Small intestine (tissue), 7 donors: Measurements from ENCODE around the gene SHC4. TPM values are rescaled to one million over a fixed set of nuclear protein-coding genes. Genes with fewer than 3 reads are reported as not detected.
"Not testable (repeated sequence)": the region's sequence is repeated elsewhere in the genome, so short reads cannot be mapped to it uniquely, and the experiment has no call there.

Experiments
- DNase-seq, 2 donors: peaks; one replicate each; pipeline versions ENCODE4 v3.0.0 to v3.0.0-alpha.2; 2013
- FAIRE-seq: peaks from 2 replicates; lab custom pipeline; 2012; peaks lifted over from hg19 to GRCh38; lab: Jason Lieb, UNC
- H3K27ac ChIP-seq, 3 donors: one replicate each; pipeline ENCODE4 v1.5.1; 2013; ENCODE audit warnings: low read length in 2 of 3, mild to moderate bottlenecking in 2 of 3, control low read depth in 1 of 3, inconsistent platforms in 1 of 3, low read depth in 1 of 3, moderate library complexity in 1 of 3
- H3K27me3 ChIP-seq, 3 donors: one replicate each; pipeline ENCODE4 v1.6.1; 2013; ENCODE audit warnings: low read length in 3 of 3, inconsistent platforms in 1 of 3; ENCODE audit not compliant: control insufficient read depth in 3 of 3, insufficient read depth in 3 of 3
- H3K36me3 ChIP-seq, 3 donors: one replicate each; pipeline ENCODE4 v1.6.1; 2013; ENCODE audit warnings: low read length in 3 of 3, inconsistent platforms in 1 of 3, low read depth in 1 of 3, mild to moderate bottlenecking in 1 of 3, moderate library complexity in 1 of 3; ENCODE audit not compliant: control insufficient read depth in 3 of 3, insufficient read depth in 2 of 3
- H3K4me1 ChIP-seq, 3 donors: one replicate each; pipeline ENCODE4 v1.6.1; 2013; ENCODE audit warnings: low read length in 2 of 3, inconsistent platforms in 1 of 3, low read depth in 1 of 3, mild to moderate bottlenecking in 1 of 3, moderate library complexity in 1 of 3; ENCODE audit not compliant: control insufficient read depth in 3 of 3, insufficient read depth in 2 of 3
- H3K4me3 ChIP-seq, 3 donors: one replicate each; pipeline ENCODE4 v1.5.1; 2013; ENCODE audit warnings: low read length in 3 of 3, control low read depth in 1 of 3, inconsistent platforms in 1 of 3, low read depth in 1 of 3, mild to moderate bottlenecking in 1 of 3, moderate library complexity in 1 of 3
- H3K9me3 ChIP-seq, 2 donors: one replicate each; pipeline ENCODE4 v1.6.1; 2013; ENCODE audit warnings: low read depth in 1 of 2, low read length in 1 of 2; ENCODE audit not compliant: control insufficient read depth in 2 of 2, insufficient read depth in 1 of 2
- WGBS, 3 donors: extraction: QIAGEN DNeasy Blood & Tissue Kit; methylation state at CpG; one replicate each; pipeline ENCODE4 v1.1.7; 2013; 5-methylcytosine and 5-hydroxymethylcytosine counted together
- polyA plus RNA-seq, 4 donors: library from polyadenylated mRNA; stranded (reverse) in 3 of 4; unstranded in 1 of 4; fragments of 200-250 nt in 3 of 4; fragments of 120-200 nt in 1 of 4; gene quantifications; one replicate each; pipeline versions ENCODE4 v1.2.1 to v1.2.3, GENCODE V29; 2013
- donor health status: healthy with polysubstance abuse.
- donor health status: control.
- donor health status: control.
- donor health status: Bipolar disorder and iron deficiency.
- donor health status: healthy.

The SHC4 gene
- polyA plus RNA-seq, 4 donors: 0.49 to 0.52 TPM; not detected in 2

- Histone ChIP-seq H3K27ac (no peak overlapping the region), H3K36me3 (no peaks in the 10 kb centered on the region), H3K4me1 (peaks cover 0 to 6% (median 1%) of the 10 kb centered on the region in 3 donors), H3K9me3 (no peaks in the 10 kb centered on the region), H3K27me3 (no peaks in the 10 kb centered on the region), H3K4me3 (no peak overlapping the region)
- DNase-seq (no peak), FAIRE-seq (no peak)
- 19 to 55% (median 52%) methylated on average over 1 of the region's 1 CpG for WGBS, 3 donors
Measured at GRCh38 chr15:48798319-48798718, 165.4 kb downstream of the SHC4 start.

DNA sequence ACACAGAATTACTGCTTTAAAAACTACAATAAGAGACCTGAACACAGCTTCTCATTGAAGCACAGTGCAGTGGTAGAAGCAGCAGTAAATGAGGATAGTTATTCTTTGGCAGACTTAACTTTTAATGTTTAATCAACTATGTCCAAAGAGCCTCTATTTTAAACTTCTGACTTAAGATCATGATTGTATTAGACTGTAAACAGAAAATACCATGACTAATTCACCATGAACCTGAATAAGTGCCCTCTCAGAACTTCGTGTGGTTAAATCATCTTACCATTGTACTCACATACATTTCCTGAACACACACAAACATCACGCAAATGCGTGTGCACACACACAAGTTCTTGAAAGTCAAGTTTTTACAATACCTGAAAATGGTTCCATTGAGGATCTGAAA is 166.8 kb downstream of the SHC4 start:
- Histone ChIP-seq H3K4me1 (peaks cover 0 to 6% (median 1%) of the 10 kb centered on the region in 3 donors), H3K27ac (no peak overlapping the region), H3K4me3 (no peak overlapping the region), H3K27me3 (no peaks in the 10 kb centered on the region), H3K9me3 (no peaks in the 10 kb centered on the region), H3K36me3 (peaks cover 0 to 2% (median 2%) of the 10 kb centered on the region in 3 donors)
- 70 to 83% (median 76%) methylated on average over 3 of the region's 3 CpGs for WGBS, 3 donors
- FAIRE-seq (no peak), DNase-seq (peak in 1 of 2 donors; percentile 21)

GRCh38 chr15:48796521-48796920 is 167.2 kb downstream of the SHC4 start:
- Histone ChIP-seq H3K36me3 (peaks cover 0 to 4% (median 2%) of the 10 kb centered on the region in 3 donors), H3K4me1 (peaks cover 0 to 6% (median 1%) of the 10 kb centered on the region in 3 donors), H3K4me3 (no peak overlapping the region), H3K27me3 (no peaks in the 10 kb centered on the region), H3K27ac (no peak overlapping the region), H3K9me3 (no peaks in the 10 kb centered on the region)
- WGBS, 3 donors: 85 to 96% (median 93%) methylated on average over 3 of the region's 3 CpGs
- FAIRE-seq (no peak), DNase-seq (no peak)

DNA sequence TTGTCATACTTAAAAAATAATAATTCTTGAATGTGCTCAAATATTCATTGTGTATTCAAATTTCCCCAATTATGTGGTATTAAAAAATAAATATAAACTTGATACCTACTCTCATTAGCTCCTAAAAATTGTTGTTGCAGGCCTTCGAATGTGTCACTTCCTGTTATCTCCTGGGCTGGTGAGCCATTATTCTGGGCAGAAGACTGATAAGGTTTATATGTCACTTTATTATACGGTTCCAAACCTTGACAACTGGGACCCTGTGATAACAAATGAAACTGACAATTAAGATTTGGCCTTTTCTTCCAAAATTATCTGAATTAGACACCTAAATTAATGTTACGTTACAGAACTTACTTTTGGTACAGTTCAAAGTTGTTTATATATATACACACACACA is 167.8 kb downstream of the SHC4 start:
- peaks cover 0 to 6% (median 1%) of the 10 kb centered on the region in 3 donors for H3K4me1 ChIP-seq
- peaks cover 0 to 4% (median 3%) of the 10 kb centered on the region in 3 donors for H3K36me3 ChIP-seq
- DNase-seq: no peak
- H3K27ac ChIP-seq: no peak overlapping the region
- H3K27me3 ChIP-seq: no peaks in the 10 kb centered on the region
- WGBS, 3 donors: 69 to 79% (median 72%) methylated on average over 3 of the region's 3 CpGs
- H3K4me3 ChIP-seq: no peak overlapping the region
- no peak for FAIRE-seq
- no peaks in the 10 kb centered on the region for H3K9me3 ChIP-seq

- Histone ChIP-seq H3K4me3 (no peak overlapping the region), H3K4me1 (peaks cover 0 to 3% (median 1%) of the 10 kb centered on the region in 3 donors), H3K9me3 (no peaks in the 10 kb centered on the region), H3K27me3 (no peaks in the 10 kb centered on the region), H3K36me3 (peaks cover 0 to 4% (median 3%) of the 10 kb centered on the region in 3 donors), H3K27ac (peak overlapping the region in 2 of 3 donors; percentile 62 to 64)
- FAIRE-seq (no peak), DNase-seq (peak; percentile 44 to 65)
- 25 to 58% (median 31%) methylated on average over 2 of the region's 2 CpGs for WGBS, 3 donors
Measured at GRCh38 chr15:48794697-48795134, 169.0 kb downstream of the SHC4 start.

DNA sequence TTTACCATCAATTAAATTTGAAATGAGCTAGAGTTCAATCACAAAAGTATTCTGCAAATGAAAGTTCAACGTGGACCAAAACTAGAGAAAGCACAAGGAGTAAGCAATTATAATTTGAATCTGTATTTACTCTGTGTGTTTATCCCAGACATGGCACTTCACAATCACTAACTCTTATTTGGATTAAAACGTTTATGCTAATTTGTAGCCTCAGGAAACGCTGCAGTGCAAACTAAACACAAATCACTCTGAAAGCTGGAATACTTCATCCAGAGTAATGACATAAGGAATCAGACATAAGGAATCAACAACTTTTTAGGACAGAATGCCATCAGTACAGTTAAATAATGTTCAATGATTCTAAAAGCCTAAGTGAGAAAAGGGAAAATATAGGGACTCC is 171.3 kb downstream of the SHC4 start:
- peaks cover 0 to 3% (median 1%) of the 10 kb centered on the region in 3 donors for H3K4me1 ChIP-seq
- H3K27ac ChIP-seq: no peak overlapping the region
- FAIRE-seq (no peak), DNase-seq (no peak)
- no peaks in the 10 kb centered on the region for H3K27me3 ChIP-seq
- WGBS, 3 donors: 56 to 83% (median 63%) methylated on average over 3 of the region's 3 CpGs
- H3K36me3 ChIP-seq: peaks cover 0 to 6% (median 3%) of the 10 kb centered on the region in 3 donors
- no peak overlapping the region for H3K4me3 ChIP-seq
- no peaks in the 10 kb centered on the region for H3K9me3 ChIP-seq

DNA sequence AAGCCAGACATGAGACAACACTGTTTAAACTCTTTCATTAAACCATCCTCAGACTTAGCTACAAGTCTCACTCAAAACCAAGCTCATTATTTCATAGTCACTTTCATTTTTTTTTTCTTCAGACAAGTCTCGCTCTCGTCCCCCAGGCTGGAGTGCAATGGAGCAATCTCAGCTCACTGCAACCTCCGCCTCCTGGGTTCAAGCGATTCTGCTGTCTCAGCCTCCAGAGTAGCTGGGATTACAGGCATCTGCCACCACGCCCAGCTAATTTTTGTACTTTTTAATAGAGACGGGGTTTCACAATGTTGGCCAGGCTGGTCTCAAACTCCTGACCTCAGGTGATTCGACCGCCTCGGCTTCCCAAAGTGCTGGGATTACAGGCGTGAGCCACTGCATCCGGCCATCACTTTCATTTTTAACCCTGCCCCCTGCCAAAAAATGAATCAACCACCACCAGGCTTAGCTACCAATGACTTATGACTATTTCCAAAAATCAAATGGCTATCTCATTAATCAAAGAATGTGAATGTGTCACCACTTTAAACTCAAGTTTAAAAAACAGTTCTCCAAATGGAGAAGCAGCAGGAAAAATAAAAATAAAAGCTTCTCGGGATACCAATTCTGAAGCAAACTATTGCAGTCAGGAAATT is 173.1 kb downstream of the SHC4 start:
- peaks cover 0 to 10% (median 3%) of the 10 kb centered on the region in 3 donors for H3K36me3 ChIP-seq
- not testable (repeated sequence) for DNase-seq, H3K9me3 ChIP-seq, H3K27me3 ChIP-seq, H3K4me1 ChIP-seq, H3K4me3 ChIP-seq, H3K27ac ChIP-seq, FAIRE-seq
- WGBS, 3 donors: 93 to 97% (median 97%) methylated on average over 12 of the region's 12 CpGs

DNA sequence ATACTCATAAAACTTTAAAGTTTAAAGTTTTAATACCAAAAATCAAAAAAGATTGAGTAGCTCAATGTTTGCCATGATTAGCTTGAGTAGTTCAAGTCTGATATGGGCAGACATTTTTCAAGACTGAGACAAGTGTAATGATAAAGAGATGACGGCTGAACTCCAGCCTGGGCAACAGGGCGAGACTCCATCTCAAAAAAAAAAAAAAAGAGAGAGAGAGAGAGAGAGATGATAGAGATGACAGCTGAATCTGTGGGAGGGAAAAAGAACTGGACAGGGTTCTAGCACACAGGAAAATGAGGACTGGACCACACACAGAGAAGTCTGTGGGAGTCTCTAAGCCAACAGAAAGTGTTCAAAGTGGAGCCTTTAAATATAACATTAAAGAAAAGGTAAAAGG is 178.0 kb downstream of the SHC4 start:
- no peaks in the 10 kb centered on the region for H3K9me3 ChIP-seq
- FAIRE-seq: no peak
- H3K36me3 ChIP-seq: peaks cover 0 to 6% (median 0%) of the 10 kb centered on the region in 3 donors
- no peaks in the 10 kb centered on the region for H3K27me3 ChIP-seq
- 68 to 79% (median 77%) methylated on average over 2 of the region's 2 CpGs for WGBS, 3 donors
- no peak overlapping the region for H3K27ac ChIP-seq
- H3K4me3 ChIP-seq: no peak overlapping the region
- DNase-seq: no peak
- H3K4me1 ChIP-seq: peaks cover 0 to 4% (median 0%) of the 10 kb centered on the region in 3 donors
